Renal cortex interstitium (tissue), 15 donors: Measurements from ENCODE around the gene ALPP. TPM values are rescaled to one million over a fixed set of nuclear protein-coding genes. Genes with fewer than 3 reads are reported as not detected.
"Not testable (repeated sequence)": the region's sequence is repeated elsewhere in the genome, so short reads cannot be mapped to it uniquely, and the experiment has no call there.

ENCODE experiments used
- DNase-seq, 11 donors: peaks; one replicate each; pipeline ENCODE4 v3.0.0-alpha.2; 2013; ENCODE audit warnings: low read depth in 9 of 11, low spot score in 4 of 11; ENCODE audit errors: extremely low read depth in 1 of 11
- long read RNA-seq, 16 experiments: transcript quantifications; one replicate each; lab custom pipeline, GENCODE V29; 2026
- polyA plus RNA-seq, 3 donors: library from polyadenylated mRNA; unstranded; fragments of 120-200 nt; gene quantifications; one replicate each; pipeline ENCODE4 v1.2.1, GENCODE V29; 2013; ENCODE audit not compliant: insufficient read length in 3 of 3

ALPP gene
- polyA plus RNA-seq: not detected
- long read RNA-seq, donor 1: 0 reads
- long read RNA-seq, donor 2: 0 reads
- long read RNA-seq, donor 3: 0 reads
- long read RNA-seq, donor 4: 0 reads
- long read RNA-seq, donor 5: 0 reads
- long read RNA-seq, donor 6: 0 reads
- long read RNA-seq, donor 7: 0 reads
- long read RNA-seq, donor 8: 0 reads
- long read RNA-seq, donor 9: 0 reads
- long read RNA-seq, donor 10: 0 reads
- long read RNA-seq, donor 11: 0 reads
- long read RNA-seq, donor 12: 0 reads
- long read RNA-seq, donor 13: 0 reads
- long read RNA-seq, donor 14: 0 reads
- long read RNA-seq, donor 15: 0 reads
- long read RNA-seq, donor 16: 0 reads

- DNase-seq: not testable (repeated sequence)
Measured at GRCh38 chr2:232378735-232379151, at the start of gene ALPP. Gene ALPP, plus strand, starts transcription at chr2:232378751. Its CDS starts 52 bp downstream, at chr2:232378803.

- no peak for DNase-seq
Measured at GRCh38 chr2:232329716-232330067, 48.9 kb upstream of the ALPP start.

GRCh38 chr2:232330068-232330999 lies 48.2 kb upstream of the ALPP start:
- DNase-seq: no peak

GRCh38 chr2:232331061-232331460 lies 47.5 kb upstream of the ALPP start:
- DNase-seq: peak in 3 of 11 donors; percentile 48 to 56 (median 49)

- DNase-seq: not testable (repeated sequence)
Measured at GRCh38 chr2:232331641-232332040, 46.9 kb upstream of the ALPP start.

GRCh38 chr2:232332244-232332939 lies 46.2 kb upstream of the ALPP start:
- DNase-seq: not testable (repeated sequence)

GRCh38 chr2:232332940-232333259 lies 45.7 kb upstream of the ALPP start:
- no peak for DNase-seq

GRCh38 chr2:232333361-232334135 lies 45.0 kb upstream of the ALPP start:
- DNase-seq: no peak

GRCh38 chr2:232334136-232334884 lies 44.2 kb upstream of the ALPP start:
- not testable (repeated sequence) for DNase-seq

GRCh38 chr2:232334885-232335205 lies 43.7 kb upstream of the ALPP start:
- DNase-seq: not testable (repeated sequence)

GRCh38 chr2:232335206-232335858 lies 43.2 kb upstream of the ALPP start:
- DNase-seq: not testable (repeated sequence)

GRCh38 chr2:232335859-232336215 lies 42.7 kb upstream of the ALPP start:
- no peak for DNase-seq

- no peak for DNase-seq
Measured at GRCh38 chr2:232336241-232336736, 42.3 kb upstream of the ALPP start.

- DNase-seq: no peak
Measured at GRCh38 chr2:232336981-232337720, 41.4 kb upstream of the ALPP start.

GRCh38 chr2:232338094-232338758 lies 40.3 kb upstream of the ALPP start:
- DNase-seq: not testable (repeated sequence)

GRCh38 chr2:232338759-232339106 lies 39.8 kb upstream of the ALPP start:
- no peak for DNase-seq
